ENCODE results near the gene TAOK2. TPM values are rescaled to one million over a fixed set of nuclear protein-coding genes. Genes with fewer than 3 reads are reported as not detected.

The TAOK2 gene
- total RNA-seq, 4 donors from 2014 or later: 51.3 to 88.8 (median 66.0) TPM

DNA sequence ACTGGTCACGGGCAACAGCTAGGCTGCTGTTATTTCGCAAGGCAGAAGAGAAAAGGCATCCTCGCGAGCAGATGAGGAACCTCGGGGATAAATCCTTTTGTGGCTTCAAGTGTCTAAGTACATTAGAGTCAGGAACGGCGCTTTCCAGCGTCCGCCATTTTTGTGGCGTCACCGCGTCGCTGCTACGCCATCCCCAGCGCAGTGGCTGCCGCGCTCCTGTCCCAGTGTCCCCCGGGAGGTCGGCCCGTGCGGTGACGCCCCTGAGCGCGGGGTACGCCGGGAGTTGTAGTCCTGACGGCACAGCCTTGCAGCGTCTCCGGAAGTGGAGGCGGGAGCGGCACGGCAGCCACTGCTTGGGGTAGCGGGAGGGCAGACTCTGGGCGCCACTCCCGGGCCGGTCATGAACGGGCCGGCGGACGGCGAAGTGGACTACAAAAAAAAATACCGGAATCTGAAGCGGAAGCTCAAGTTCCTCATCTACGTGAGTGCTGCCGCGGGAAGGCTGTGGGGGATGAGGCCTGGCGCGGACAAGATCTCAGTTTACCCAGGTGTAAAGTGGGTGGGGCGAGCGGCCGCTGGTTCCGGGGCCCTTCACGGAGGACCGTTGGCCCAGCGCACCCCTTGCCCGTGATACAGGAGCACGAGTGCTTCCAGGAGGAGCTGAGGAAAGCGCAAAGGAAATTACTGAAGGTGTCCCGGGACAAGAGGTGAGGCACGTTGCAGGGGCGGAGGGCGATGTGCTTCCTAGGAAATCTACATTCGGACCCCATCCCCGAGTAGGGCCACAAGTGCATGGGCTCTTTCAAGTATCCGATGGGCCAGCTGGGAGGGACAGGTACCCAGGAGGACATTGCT lies 22.5 kb downstream of the TAOK2 start, which contains the start of gene INO80E:
TSS of gene INO80E (plus strand) at position 331 of the 855 bp plus-strand sequence. CDS start at position 401, 70 bp downstream.
- TF ChIP-seq EP300 (IDR thresholded peaks at IDR 0.05) (peak in 1 of 2 donors; percentile 92), POLR2A (IDR thresholded peaks at IDR 0.05) (peak; percentile 22 to 61)
- TF ChIP-seq, protein P1, sequence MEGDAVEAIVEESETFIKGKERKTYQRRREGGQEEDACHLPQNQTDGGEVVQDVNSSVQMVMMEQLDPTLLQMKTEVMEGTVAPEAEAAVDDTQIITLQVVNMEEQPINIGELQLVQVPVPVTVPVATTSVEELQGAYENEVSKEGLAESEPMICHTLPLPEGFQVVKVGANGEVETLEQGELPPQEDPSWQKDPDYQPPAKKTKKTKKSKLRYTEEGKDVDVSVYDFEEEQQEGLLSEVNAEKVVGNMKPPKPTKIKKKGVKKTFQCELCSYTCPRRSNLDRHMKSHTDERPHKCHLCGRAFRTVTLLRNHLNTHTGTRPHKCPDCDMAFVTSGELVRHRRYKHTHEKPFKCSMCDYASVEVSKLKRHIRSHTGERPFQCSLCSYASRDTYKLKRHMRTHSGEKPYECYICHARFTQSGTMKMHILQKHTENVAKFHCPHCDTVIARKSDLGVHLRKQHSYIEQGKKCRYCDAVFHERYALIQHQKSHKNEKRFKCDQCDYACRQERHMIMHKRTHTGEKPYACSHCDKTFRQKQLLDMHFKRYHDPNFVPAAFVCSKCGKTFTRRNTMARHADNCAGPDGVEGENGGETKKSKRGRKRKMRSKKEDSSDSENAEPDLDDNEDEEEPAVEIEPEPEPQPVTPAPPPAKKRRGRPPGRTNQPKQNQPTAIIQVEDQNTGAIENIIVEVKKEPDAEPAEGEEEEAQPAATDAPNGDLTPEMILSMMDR (IDR thresholded peaks at IDR 0.05): peak in 1 of 5 experiments; percentile 46
- peak within 1 kb of the TSS; percentile 78 to 97 (median 82) for H3K4me3 ChIP-seq
- peak within 1 kb of the TSS; percentile 94 to 100 (median 96) for H3K27ac ChIP-seq
- peaks cover 0 to 30% (median 13%) of the 10 kb centered on the region in 4 donors for H3K4me1 ChIP-seq
- peak; percentile 94 to 96 for DNase-seq (ENCODE audit: low spot score in 2 of 2)
- no peaks in the 10 kb centered on the region for H3K27me3 ChIP-seq
- peaks cover 6 to 64% (median 6%) of the 10 kb centered on the region in 3 donors for H3K36me3 ChIP-seq
- H3K9me3 ChIP-seq: no peaks in the 10 kb centered on the region
- 0% methylated on average over 56 to 65 of the region's 65 CpGs for WGBS, 2 donors

DNA sequence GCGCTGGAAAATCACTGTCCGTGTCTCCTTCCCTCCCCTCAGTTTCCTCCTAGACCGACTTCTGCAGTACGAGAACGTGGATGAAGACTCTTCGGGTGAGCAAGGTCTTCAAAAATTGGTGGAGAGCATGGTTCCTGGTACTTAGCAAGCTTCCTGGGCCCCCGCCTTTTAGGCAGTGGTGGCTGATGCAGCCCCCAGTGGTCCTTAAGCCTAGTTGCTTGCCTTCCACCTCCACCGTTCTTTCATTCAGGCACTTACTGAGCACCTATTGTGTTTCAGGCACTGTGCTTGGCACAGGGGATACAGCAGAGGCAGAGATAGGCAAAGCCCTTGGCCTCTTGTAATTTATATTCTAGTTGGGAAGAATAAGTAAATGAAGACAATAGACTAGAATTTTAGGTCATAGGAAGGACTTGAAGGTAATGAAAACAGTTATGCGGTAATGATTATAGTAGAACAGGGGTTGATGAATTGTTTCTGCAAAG lies 23.1 kb downstream of the TAOK2 start:
- Histone ChIP-seq H3K9me3 (no peaks in the 10 kb centered on the region), H3K27ac (peak overlapping the region in 2 of 4 donors; percentile 98 to 100), H3K27me3 (no peaks in the 10 kb centered on the region), H3K4me1 (peaks cover 0 to 30% (median 13%) of the 10 kb centered on the region in 4 donors), H3K36me3 (peaks cover 5 to 64% (median 6%) of the 10 kb centered on the region in 3 donors), H3K4me3 (peak overlapping the region; percentile 78 to 97 (median 82))
- TF ChIP-seq POLR2A (IDR thresholded peaks at IDR 0.05) (no peak), EP300 (IDR thresholded peaks at IDR 0.05) (no peak)
- TF ChIP-seq, protein P1 (IDR thresholded peaks at IDR 0.05): no peak
- WGBS, 2 donors: 18 to 22% methylated on average over 9 of the region's 9 CpGs
- DNase-seq (ENCODE audit: low spot score in 2 of 2): no peak

DNA sequence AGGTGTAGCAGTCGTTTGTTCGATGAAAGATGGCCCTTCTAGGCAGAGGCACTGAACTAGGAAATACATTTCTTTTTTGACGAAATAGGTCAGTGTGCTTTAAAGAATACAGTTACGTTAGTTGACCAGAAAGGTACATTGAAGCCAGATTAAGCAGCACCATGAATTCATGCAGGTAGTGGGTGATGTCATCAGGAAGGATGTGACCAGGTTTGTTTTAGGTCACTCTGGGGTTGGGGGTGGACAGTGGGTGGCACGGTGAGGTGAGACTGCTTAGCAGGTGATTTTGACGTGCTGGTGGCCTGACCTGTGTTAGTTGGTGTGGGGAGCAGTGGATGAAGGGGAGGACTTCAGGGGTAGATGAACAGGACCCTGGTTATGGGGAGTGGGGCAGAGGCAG lies 25.9 kb downstream of the TAOK2 start:
- H3K4me3 ChIP-seq: no peak overlapping the region
- H3K36me3 ChIP-seq: peaks cover 0 to 68% (median 3%) of the 10 kb centered on the region in 3 donors
- no peaks in the 10 kb centered on the region for H3K9me3 ChIP-seq
- WGBS, 2 donors: 85 to 89% methylated on average over 6 of the region's 6 CpGs
- H3K27ac ChIP-seq: no peak overlapping the region
- TF ChIP-seq, protein P1 (IDR thresholded peaks at IDR 0.05): no peak
- TF ChIP-seq POLR2A (IDR thresholded peaks at IDR 0.05) (no peak), EP300 (IDR thresholded peaks at IDR 0.05) (no peak)
- no peak for DNase-seq (ENCODE audit: low spot score in 2 of 2)
- peaks cover 0 to 21% (median 8%) of the 10 kb centered on the region in 4 donors for H3K4me1 ChIP-seq
- no peaks in the 10 kb centered on the region for H3K27me3 ChIP-seq

DNA sequence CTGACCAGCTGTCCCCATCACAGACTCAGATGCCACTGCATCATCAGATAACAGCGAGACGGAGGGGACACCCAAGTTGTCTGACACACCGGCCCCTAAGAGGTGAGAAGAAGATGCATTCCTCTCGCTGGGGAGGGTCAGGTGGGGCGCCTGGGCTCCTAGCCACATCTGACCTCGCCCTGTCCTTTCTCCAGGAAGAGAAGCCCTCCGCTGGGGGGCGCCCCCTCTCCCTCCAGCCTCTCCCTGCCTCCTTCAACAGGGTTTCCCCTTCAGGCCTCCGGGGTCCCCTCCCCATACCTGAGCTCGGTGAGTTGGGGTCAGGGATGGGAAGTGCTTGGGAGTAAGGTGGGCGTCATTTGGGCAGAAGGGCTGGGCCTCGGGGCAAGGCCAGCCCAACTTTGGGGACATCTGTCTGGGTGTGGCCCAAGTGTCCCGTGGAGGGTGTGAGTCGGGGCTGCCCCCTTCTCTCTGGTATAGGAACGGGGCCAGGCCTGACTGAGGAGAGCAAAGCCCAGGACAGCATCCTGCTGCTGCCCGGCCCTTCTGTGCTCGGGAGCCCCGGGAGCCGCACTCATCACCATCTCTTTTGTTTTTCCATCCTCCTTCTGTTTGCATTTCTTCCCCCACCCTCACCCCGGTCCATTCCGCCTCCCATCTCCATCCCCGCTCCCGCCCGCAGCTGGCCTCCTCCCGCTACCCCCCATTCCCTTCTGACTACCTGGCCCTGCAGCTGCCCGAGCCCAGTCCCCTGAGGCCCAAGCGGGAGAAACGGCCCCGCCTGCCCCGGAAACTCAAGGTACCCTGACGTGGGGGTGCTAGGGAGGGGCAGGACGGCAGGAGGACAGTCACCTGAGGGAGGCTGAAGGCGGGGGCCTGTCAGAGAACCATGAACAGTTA lies 27.3 kb downstream of the TAOK2 start:
- TF ChIP-seq, protein P1 (IDR thresholded peaks at IDR 0.05): no peak
- TF ChIP-seq EP300 (IDR thresholded peaks at IDR 0.05) (no peak), POLR2A (IDR thresholded peaks at IDR 0.05) (no peak)
- Histone ChIP-seq H3K4me3 (no peak overlapping the region), H3K9me3 (no peaks in the 10 kb centered on the region), H3K27me3 (no peaks in the 10 kb centered on the region), H3K4me1 (peaks cover 0 to 28% (median 4%) of the 10 kb centered on the region in 4 donors), H3K36me3 (peaks cover 0 to 76% (median 3%) of the 10 kb centered on the region in 3 donors), H3K27ac (no peak overlapping the region)
- DNase-seq (ENCODE audit: low spot score in 2 of 2): no peak
- WGBS, 2 donors: 76 to 79% methylated on average over 33 of the region's 33 CpGs

Measured in tibial nerve (tissue), 4 donors.